Activated CD4-positive, alpha-beta T cell treated with anti-CD3 and anti-CD28 coated beads, Interleukin-2, amount 10 ng/mL, durations not matched to agents 24 days and 14 days (primary cell): ENCODE results near the gene HSD17B12. TPM values are rescaled to one million over a fixed set of nuclear protein-coding genes. Genes with fewer than 3 reads are reported as not detected.

ENCODE experiments used
- DNase-seq: peaks from one replicate; pipeline ENCODE4 v3.0.0; 2022
- H3K27ac Mint-ChIP-seq: one replicate; pipeline ENCODE4 v1.8.0; 2022; ENCODE audit warnings: mild to moderate bottlenecking, mixed read lengths
- H3K27me3 Mint-ChIP-seq: one replicate; pipeline ENCODE4 v1.8.0; 2022; ENCODE audit warnings: mixed read lengths
- H3K36me3 Mint-ChIP-seq: one replicate; pipeline ENCODE4 v1.8.0; 2022; ENCODE audit warnings: low read depth, mild to moderate bottlenecking, mixed read lengths
- H3K4me1 Mint-ChIP-seq: one replicate; pipeline ENCODE4 v1.8.0; 2021; ENCODE audit warnings: mixed read lengths
- H3K4me3 Mint-ChIP-seq: one replicate; pipeline ENCODE4 v1.8.0; 2022; ENCODE audit warnings: mild to moderate bottlenecking, moderate library complexity, mixed read lengths
- H3K9me3 Mint-ChIP-seq: one replicate; pipeline ENCODE4 v1.8.0; 2021; ENCODE audit warnings: mixed read lengths
- intact Hi-C: fragments of 100-400 bp; cut with micrococcal nuclease; formaldehyde crosslinking; loops from one replicate; pipeline ENCODE4 v1.15.1; 2023
- total RNA-seq: library from RNA; stranded (reverse); gene quantifications from 2 replicates; pipeline ENCODE4 v1.2.3, GENCODE V29; 2022

The HSD17B12 gene
- total RNA-seq, 1 donor from 2014 or later = 80.1 TPM

DNA sequence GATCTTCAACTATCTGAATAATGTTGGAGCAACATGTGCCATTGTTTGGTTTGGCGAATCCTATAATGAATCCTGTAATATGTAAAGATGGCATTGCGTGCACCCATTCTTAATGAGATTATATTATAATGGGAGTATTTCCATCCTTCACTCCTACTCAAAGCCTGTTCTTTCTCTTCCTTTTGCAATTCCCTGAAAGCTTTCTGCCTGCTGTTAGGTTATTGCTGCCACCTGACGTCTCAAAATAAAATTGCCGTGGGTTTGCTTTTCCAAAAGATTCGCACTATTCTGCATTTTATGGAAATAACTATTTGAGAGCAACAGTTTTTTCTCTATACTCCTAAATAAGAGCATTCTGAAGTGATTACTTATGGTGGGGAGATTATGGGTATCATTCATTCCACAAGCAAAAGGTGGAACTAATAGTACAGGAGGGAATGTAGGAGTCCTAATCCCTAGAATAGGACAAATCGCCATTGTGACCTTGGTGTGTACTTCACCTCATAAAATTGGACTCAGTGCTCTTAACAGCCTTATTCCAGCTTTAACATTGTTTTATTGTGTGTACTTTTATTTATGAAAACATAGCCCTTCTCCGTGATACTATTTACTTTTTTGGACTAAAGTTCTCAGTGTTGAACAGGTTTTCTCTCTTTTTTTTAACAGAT is 130.5 kb downstream of the HSD17B12 start:
- H3K4me3 Mint-ChIP-seq = no peak overlapping the region

DNA sequence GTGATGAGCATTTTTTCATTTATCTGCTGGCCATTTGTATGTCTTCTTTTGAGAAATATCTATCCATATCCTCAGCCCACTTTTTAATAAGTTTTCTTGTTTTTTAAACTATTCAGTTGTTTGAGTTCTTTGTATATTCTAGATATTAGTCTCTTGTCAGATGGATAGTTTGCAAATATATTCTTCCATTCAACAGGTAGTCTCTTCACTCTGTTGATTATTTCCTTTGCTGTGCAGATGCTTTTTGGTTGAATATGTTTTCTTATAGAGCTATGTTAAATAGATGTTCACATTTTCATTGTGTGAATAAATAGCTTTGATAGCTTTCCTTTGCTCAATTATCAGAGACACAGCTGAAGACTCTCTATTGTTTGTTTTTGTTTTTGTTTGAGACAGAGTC is 131.9 kb downstream of the HSD17B12 start:
- Mint-ChIP-seq H3K27me3 (no peaks in the 10 kb centered on the region), H3K27ac (no peak overlapping the region), H3K4me1 (no peaks in the 10 kb centered on the region), H3K4me3 (no peak overlapping the region), H3K36me3 (peaks cover 10% of the 10 kb centered on the region), H3K9me3 (no peaks in the 10 kb centered on the region)
- intact Hi-C loops = no loop called here
- DNase-seq = no peak

More for the DNA sequence above, 130.5 kb downstream of the HSD17B12 start:
- Mint-ChIP-seq H3K27me3 (no peaks in the 10 kb centered on the region), H3K9me3 (no peaks in the 10 kb centered on the region), H3K27ac (no peak overlapping the region), H3K36me3 (peaks cover 13% of the 10 kb centered on the region), H3K4me1 (no peaks in the 10 kb centered on the region)
- intact Hi-C loops = no loop called here
- no peak for DNase-seq

DNA sequence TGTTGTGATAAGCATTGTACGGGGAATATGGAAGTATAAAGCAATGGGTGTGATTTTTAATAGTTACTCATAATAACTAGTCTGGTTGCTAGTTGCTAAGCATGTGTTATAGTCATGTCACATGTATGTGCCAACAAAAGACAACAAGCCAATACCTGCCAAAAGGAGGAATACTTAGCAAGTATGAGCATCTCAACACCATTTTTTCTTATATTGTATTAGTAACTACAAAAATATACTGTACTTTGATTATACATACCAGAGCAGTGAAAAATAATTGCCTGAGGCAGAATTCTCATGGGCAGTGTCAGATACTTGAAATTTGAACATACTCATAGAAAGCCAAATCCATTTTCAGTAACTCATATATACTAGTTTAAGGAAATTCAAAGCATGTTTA is 137.7 kb downstream of the HSD17B12 start:
- no peaks in the 10 kb centered on the region for H3K9me3 Mint-ChIP-seq
- H3K27ac Mint-ChIP-seq = no peak overlapping the region
- no peak for DNase-seq
- H3K4me1 Mint-ChIP-seq = no peaks in the 10 kb centered on the region
- peaks cover 27% of the 10 kb centered on the region for H3K36me3 Mint-ChIP-seq
- no peaks in the 10 kb centered on the region for H3K27me3 Mint-ChIP-seq
- intact Hi-C loops = no loop called here
- H3K4me3 Mint-ChIP-seq = no peak overlapping the region

DNA sequence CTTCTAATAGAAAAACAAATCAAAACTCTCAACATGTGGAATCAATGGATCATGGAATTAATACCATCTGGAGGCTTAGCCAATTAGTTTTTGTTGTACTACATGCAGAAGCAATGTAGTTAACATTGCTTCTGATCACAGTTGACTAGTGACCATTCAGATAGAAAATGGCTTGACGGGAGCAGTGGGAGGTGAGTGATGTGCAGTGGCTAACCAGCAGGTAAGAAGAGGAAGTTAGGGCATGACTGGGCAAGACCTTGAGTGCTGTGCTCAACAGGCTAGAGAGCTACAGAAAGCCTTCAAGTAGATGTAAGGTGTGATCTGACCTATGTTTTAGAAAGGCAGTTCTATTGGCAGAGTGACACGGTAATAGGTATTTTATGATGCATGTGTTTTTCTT is 139.4 kb downstream of the HSD17B12 start:
- no peak overlapping the region for H3K4me3 Mint-ChIP-seq
- no peak overlapping the region for H3K27ac Mint-ChIP-seq
- H3K4me1 Mint-ChIP-seq = no peaks in the 10 kb centered on the region
- peaks cover 24% of the 10 kb centered on the region for H3K36me3 Mint-ChIP-seq
- H3K27me3 Mint-ChIP-seq = no peaks in the 10 kb centered on the region
- no peaks in the 10 kb centered on the region for H3K9me3 Mint-ChIP-seq
- intact Hi-C loops = no loop called here
- no peak for DNase-seq

DNA sequence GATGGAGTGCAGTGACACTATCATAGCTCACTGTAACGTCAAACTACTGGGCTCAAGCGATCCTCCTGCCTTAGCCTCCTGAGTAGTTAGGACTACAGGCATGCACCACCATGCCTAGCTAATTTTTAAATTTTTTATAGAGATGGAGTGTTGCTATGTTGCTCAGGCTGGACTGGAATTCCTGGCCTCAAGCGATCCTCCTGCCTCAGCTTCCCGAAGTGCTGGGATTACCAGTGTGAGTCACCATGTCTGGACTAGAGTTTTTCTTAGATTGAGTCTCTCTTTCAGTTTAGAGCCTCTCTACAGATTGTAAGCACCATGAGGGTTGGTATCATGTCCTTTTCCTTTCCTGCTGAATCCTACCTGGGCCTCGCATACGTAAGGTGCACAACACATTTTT is 142.8 kb downstream of the HSD17B12 start:
- H3K9me3 Mint-ChIP-seq = no peaks in the 10 kb centered on the region
- no peak for DNase-seq
- intact Hi-C loops = no loop called here
- H3K27me3 Mint-ChIP-seq = no peaks in the 10 kb centered on the region
- H3K4me1 Mint-ChIP-seq = no peaks in the 10 kb centered on the region
- H3K27ac Mint-ChIP-seq = no peak overlapping the region
- no peak overlapping the region for H3K4me3 Mint-ChIP-seq
- H3K36me3 Mint-ChIP-seq = peaks cover 15% of the 10 kb centered on the region

DNA sequence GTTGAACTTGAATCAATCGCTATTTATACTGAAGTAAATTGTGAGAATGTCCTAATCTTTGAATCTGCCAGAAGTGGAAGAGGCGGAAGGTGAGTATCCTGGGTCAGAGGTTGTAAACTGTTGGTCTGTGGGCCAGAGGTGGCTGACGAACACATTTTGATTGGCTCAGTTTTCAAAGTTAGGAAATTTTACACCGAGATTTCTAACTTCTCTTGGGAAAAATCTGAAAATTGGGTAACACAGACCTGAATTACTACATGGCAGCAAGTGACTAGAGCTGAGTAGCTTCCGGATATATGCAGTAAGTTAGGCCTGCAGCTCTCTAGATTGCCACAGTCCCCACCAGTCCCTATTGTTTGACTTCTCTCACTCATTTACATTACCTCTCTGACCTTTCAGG is 143.3 kb downstream of the HSD17B12 start:
- peaks cover 15% of the 10 kb centered on the region for H3K36me3 Mint-ChIP-seq
- intact Hi-C loops = no loop called here

DNA sequence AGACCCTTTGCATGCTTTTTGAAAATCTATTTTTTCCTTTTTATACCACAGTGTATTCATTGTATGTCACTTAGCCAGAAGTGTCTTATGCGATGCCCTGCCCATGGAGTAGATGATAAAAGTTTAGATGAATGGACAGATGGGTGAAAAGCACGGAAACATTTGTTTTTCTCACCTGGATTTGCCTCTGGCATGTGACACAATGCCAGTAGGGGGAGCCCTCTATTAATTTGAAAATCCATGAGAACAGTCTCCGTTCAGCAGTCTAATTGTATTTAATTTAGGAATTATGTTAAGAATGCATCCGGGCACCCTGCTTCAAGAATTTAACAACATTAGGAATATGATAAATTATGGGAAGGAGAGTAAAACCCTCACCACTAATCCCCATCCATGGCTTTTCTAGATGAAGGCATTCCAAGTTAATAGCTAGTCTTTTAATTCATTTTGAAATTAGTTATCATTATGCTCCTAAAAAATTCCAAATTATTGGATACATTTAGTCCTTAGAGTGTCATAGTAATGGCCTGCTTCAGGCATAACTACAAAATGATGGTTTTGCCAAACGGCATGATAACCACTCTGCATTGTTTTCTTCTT is 144.8 kb downstream of the HSD17B12 start:
- peak; percentile 65 for DNase-seq
- Mint-ChIP-seq H3K36me3 (peaks cover 5% of the 10 kb centered on the region), H3K9me3 (no peaks in the 10 kb centered on the region), H3K27me3 (no peaks in the 10 kb centered on the region), H3K27ac (no peak overlapping the region), H3K4me1 (peaks cover 2% of the 10 kb centered on the region), H3K4me3 (no peak overlapping the region)
- intact Hi-C loops = loop anchor here (1.0 kb wide), 1 partner anchor 27 kb away; no protein-coding TSS in a partner anchor

More for the DNA sequence above, 143.3 kb downstream of the HSD17B12 start:
- no peaks in the 10 kb centered on the region for H3K9me3 Mint-ChIP-seq
- no peak for DNase-seq
- H3K27ac Mint-ChIP-seq = no peak overlapping the region
- no peak overlapping the region for H3K4me3 Mint-ChIP-seq
- H3K4me1 Mint-ChIP-seq = no peaks in the 10 kb centered on the region
- H3K27me3 Mint-ChIP-seq = no peaks in the 10 kb centered on the region

DNA sequence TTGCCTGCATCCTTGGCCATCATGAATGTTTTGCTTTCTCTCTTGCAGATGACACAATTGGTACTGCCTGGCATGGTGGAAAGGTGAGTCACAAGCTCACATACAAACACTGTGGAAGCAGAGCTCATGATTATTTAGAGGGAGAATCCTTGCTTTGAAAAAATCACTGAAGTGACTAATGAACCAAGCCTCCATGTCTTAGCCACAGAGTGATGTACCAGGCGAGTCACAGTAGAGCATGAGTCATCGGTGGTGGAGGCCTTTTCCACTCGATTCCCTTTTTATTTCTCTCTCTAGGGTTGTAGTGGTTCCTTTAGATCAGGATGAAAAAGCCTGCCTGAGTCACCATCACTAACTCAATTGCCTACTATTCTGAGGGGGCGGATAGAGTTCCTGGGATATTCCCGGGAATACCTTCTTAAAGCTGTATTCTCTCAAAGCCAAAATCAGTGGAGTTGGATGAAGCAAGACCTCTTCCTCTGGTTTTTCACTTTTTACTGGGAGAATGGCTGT is 150.4 kb downstream of the HSD17B12 start:
- Mint-ChIP-seq H3K36me3 (peaks cover 16% of the 10 kb centered on the region), H3K9me3 (no peaks in the 10 kb centered on the region), H3K4me3 (peak overlapping the region; percentile 12), H3K27ac (peak overlapping the region; percentile 76), H3K27me3 (no peaks in the 10 kb centered on the region), H3K4me1 (peaks cover 11% of the 10 kb centered on the region)
- DNase-seq = peak; percentile 70
- intact Hi-C loops = loop anchor here (1.0 to 5.0 kb wide), 7 partner anchors 38 to 519 kb away; partner anchors contain the start of genes ALKBH3, API5, C11orf96 and HSD17B12

DNA sequence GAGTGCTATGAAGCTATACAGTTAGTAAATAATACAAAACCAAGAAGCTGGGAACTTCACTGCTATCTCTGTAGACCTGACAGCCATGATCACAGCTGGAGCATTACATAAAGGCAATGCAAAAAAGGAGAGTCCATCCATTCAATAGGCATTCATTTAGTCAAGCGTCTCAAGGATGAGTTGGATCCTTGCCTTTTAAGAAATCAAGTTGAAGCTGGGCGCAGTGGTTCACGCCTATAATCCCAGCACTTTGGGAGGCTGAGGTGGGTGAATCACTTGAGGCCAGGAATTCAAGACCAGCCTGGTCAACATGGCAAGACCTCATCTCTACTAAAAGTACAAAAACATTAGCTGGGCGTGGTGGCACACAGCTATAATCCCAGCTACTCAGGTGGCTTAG is 152.0 kb downstream of the HSD17B12 start:
- Mint-ChIP-seq H3K4me1 (peaks cover 11% of the 10 kb centered on the region), H3K36me3 (peaks cover 16% of the 10 kb centered on the region), H3K4me3 (no peak overlapping the region), H3K9me3 (no peaks in the 10 kb centered on the region), H3K27me3 (no peaks in the 10 kb centered on the region), H3K27ac (no peak overlapping the region)
- intact Hi-C loops = loop anchor here (5.0 kb wide), 3 partner anchors 110 to 520 kb away; partner anchors contain the start of genes API5 and C11orf96
- DNase-seq = peak; percentile 26

DNA sequence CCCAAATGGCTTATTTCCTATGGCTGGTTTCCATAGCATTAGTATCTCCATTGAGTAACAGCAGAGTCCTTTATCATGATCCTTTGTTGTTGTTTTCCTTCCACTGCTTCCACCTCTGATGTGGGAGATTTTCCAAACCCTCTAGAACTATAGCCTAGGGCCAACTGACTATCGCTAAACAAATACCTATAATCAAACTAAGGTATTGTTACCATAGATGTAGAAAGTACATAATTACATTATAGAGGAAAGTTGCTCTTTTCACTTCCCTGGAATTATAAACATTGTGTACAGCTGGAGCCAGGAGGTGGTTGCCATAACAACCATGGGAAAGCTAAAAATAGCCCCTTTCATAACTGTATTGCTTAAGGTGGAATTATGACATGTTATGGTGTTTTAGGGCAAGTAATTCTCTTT is 153.1 kb downstream of the HSD17B12 start:
- H3K4me1 Mint-ChIP-seq = peaks cover 11% of the 10 kb centered on the region
- H3K36me3 Mint-ChIP-seq = peaks cover 18% of the 10 kb centered on the region
- no peak overlapping the region for H3K27ac Mint-ChIP-seq
- intact Hi-C loops = loop anchor here (5.0 kb wide), 3 partner anchors 109 to 521 kb away; partner anchors contain the start of genes API5 and C11orf96
- no peaks in the 10 kb centered on the region for H3K27me3 Mint-ChIP-seq
- DNase-seq = peak; percentile 7
- H3K9me3 Mint-ChIP-seq = no peaks in the 10 kb centered on the region
- H3K4me3 Mint-ChIP-seq = no peak overlapping the region

DNA sequence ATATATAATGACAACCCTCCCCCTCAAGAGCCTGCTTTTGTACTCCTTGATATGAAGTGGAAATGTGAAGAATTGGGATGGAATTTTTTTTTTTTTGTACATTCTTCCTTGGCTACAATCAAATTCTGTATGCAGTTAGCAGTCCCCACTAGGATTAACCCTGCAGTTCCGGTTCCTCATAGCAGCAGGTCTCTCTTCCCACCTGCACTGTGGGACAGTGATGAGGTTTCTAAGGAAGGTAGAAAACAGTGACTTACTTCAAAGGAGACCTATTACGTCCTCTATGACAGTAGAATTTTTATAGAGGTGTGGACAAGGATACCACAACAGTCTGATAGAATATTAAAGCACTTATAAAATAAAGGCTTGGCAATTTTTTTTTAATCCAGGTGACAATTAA is 153.7 kb downstream of the HSD17B12 start:
- no peaks in the 10 kb centered on the region for H3K27me3 Mint-ChIP-seq
- H3K4me1 Mint-ChIP-seq = peaks cover 11% of the 10 kb centered on the region
- H3K36me3 Mint-ChIP-seq = peaks cover 18% of the 10 kb centered on the region
- H3K27ac Mint-ChIP-seq = no peak overlapping the region
- no peak overlapping the region for H3K4me3 Mint-ChIP-seq
- intact Hi-C loops = loop anchor here (5.0 kb wide), 3 partner anchors 108 to 522 kb away; partner anchors contain the start of genes API5 and C11orf96
- DNase-seq = peak; percentile 6
- no peaks in the 10 kb centered on the region for H3K9me3 Mint-ChIP-seq

DNA sequence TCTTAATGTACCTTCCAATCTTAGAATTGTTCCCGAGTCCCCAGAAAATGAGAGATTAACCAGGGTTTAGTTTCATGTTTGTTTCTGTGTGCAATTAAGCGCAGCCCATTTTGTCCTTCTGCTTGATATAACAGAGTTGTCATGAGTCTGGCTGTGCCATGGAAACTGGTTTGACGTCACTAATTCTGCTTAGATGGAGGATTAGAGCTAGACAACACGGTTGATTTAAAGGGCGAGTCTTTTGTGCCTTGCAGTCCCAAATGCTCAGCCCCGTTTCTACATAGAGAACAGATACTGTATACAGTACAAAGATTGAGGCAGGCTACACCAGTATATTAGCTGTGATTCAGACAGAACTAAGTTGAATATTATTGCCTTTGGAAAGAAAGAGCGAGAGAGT is 154.6 kb downstream of the HSD17B12 start:
- H3K4me3 Mint-ChIP-seq = no peak overlapping the region
- peak; percentile 19 for DNase-seq
- intact Hi-C loops = no loop called here
- no peaks in the 10 kb centered on the region for H3K9me3 Mint-ChIP-seq
- peaks cover 11% of the 10 kb centered on the region for H3K4me1 Mint-ChIP-seq
- peaks cover 18% of the 10 kb centered on the region for H3K36me3 Mint-ChIP-seq
- H3K27ac Mint-ChIP-seq = no peak overlapping the region
- H3K27me3 Mint-ChIP-seq = no peaks in the 10 kb centered on the region

DNA sequence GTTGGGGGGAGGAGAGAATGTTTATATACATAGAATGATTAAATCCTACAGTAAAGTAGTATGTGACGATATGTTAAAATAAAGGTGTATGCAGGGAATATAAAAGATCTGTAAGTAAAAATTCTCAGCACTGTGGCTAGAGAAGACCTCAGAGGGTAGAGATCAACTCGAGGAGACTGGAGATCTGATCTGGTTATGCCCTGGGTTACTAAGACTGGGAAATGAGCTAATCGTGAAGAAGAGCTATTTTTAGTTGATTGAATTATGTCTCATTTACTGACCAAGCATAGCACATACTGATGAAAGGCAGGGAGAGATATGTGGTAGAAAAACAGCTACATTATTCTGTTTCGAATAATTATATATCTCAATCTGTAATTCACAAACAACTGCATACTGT is 157.3 kb downstream of the HSD17B12 start:
- peak; percentile 7 for DNase-seq
- intact Hi-C loops = no loop called here
- H3K9me3 Mint-ChIP-seq = no peaks in the 10 kb centered on the region

DNA sequence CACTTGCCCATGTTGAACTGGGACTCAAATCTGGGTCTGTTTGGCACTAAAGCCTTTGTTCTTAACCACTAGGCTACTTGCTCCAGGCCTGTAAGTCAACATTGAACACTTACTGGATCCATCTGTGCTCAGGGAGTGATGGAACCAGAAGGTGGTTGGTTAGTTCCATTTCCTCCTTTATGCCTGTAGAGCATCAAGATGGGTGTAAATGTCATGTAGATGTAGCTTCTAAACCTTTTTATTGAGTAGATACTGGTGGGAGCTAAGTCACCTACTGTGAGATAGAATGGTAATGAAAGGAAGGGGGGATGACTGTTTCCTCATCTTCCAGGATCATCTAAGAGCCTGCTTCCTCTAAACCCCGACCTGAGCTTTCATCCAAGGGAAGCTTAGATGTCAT is 161.5 kb downstream of the HSD17B12 start:
- Mint-ChIP-seq H3K27ac (no peak overlapping the region), H3K27me3 (no peaks in the 10 kb centered on the region), H3K4me1 (no peaks in the 10 kb centered on the region), H3K36me3 (peaks cover 14% of the 10 kb centered on the region), H3K9me3 (no peaks in the 10 kb centered on the region), H3K4me3 (no peak overlapping the region)
- DNase-seq = peak; percentile 11
- intact Hi-C loops = no loop called here

More for the DNA sequence above, 157.3 kb downstream of the HSD17B12 start:
- Mint-ChIP-seq H3K27ac (no peak overlapping the region), H3K4me1 (no peaks in the 10 kb centered on the region), H3K4me3 (no peak overlapping the region), H3K27me3 (no peaks in the 10 kb centered on the region), H3K36me3 (peaks cover 15% of the 10 kb centered on the region)
